Endothelial cell of umbilical vein (primary cell): ENCODE data around the gene ARHGAP27. TPM values are rescaled to one million over a fixed set of nuclear protein-coding genes. Genes with fewer than 3 reads are reported as not detected.
A peak's percentile ranks its signal among the peaks of the same experiment; 100 is the strongest.

Experiments
- BruUV-seq: library from RNA; stranded (reverse); fragments of 400-500 nt; replicated peaks from 2 replicates; lab custom pipeline; 2021; lab: Mats Ljungman, UMichigan
- CTCF ChIA-PET: fragments of 300-600, 350-600 bp; sonication (Branson Sonifier 250); formaldehyde crosslinking; loops from one replicate; lab custom pipeline; 2021; ENCODE audit warnings: antibody characterized with exemption, inconsistent platforms; lab: Charles Lee
- POLR2A ChIA-PET: fragments of 300-600, 350-600 bp; sonication (Branson Sonifier 250); formaldehyde crosslinking; loops from one replicate; lab custom pipeline; 2021; ENCODE audit warnings: antibody characterized with exemption, inconsistent platforms; lab: Charles Lee
- DNase-seq: peaks from one replicate; pipeline ENCODE4 v3.0.0-alpha.2; 2011; ENCODE audit warnings: low read depth, low spot score
- FAIRE-seq: peaks from 2 replicates; lab custom pipeline; 2011; peaks lifted over from hg19 to GRCh38; lab: Jason Lieb, UNC
- H2AFZ ChIP-seq: 2 replicates; pipeline ENCODE4 v1.6.0; 2012; ENCODE audit warnings: low read depth, low read length, control low read depth, inconsistent platforms
- H3K27ac ChIP-seq: 2 replicates; pipeline ENCODE4 v1.5.1; 2011; ENCODE audit warnings: low read depth, mild to moderate bottlenecking, control low read depth, low read length, moderate library complexity; ENCODE audit not compliant: insufficient read depth
- H3K27me3 ChIP-seq, 2 experiments: 2 replicates each; pipeline versions ENCODE4 v1.6.0 to v1.6.1; 2011; ENCODE audit warnings: low read length in 2 of 2, mixed read lengths in 1 of 2; ENCODE audit not compliant: control insufficient read depth in 2 of 2, insufficient read depth in 2 of 2
- H3K36me3 ChIP-seq, 2 experiments: 2 replicates in 1 of 2; 3 replicates in 1 of 2; pipeline ENCODE4 v1.5.1; 2011; ENCODE audit warnings: low read length in 2 of 2, mild to moderate bottlenecking in 1 of 2, moderate library complexity in 1 of 2; ENCODE audit not compliant: control insufficient read depth in 2 of 2, insufficient read depth in 2 of 2; ENCODE audit errors: extremely low read depth in 1 of 2
- H3K4me1 ChIP-seq: 3 replicates; pipeline ENCODE4 v1.5.1; 2011; ENCODE audit warnings: mild to moderate bottlenecking, low read length; ENCODE audit not compliant: control insufficient read depth, insufficient read depth; ENCODE audit errors: extremely low read depth
- H3K4me2 ChIP-seq: 2 replicates; pipeline ENCODE4 v1.6.1; 2011; ENCODE audit warnings: low read length, control low read depth, mixed read lengths; ENCODE audit not compliant: insufficient read depth
- H3K4me3 ChIP-seq, 3 experiments: fragments of 200-600 bp in 1 of 3; sonication (generic), shearing (Covaris generic) in 1 of 3; replicated peaks in 1 of 3; 2 replicates each; pipeline ENCODE4 v1.5.1; 2011 to 2016; ENCODE audit warnings: control low read depth in 3 of 3, low read length in 3 of 3, mild to moderate bottlenecking in 2 of 3, inconsistent platforms in 1 of 3, low read depth in 1 of 3, moderate library complexity in 1 of 3; ENCODE audit not compliant: insufficient read depth in 1 of 3
- H3K79me2 ChIP-seq: 2 replicates; pipeline ENCODE4 v1.6.0; 2012; ENCODE audit warnings: low read length, inconsistent platforms; ENCODE audit not compliant: control insufficient read depth, insufficient read depth
- H3K9ac ChIP-seq: replicated peaks from 2 replicates; pipeline ENCODE3; 2011; ENCODE audit warnings: low read length, control low read depth; ENCODE audit not compliant: insufficient read depth; ENCODE audit errors: extremely low read depth
- H3K9me1 ChIP-seq: replicated peaks from 3 replicates; pipeline ENCODE4 v1.6.0; 2011; ENCODE audit warnings: mild to moderate bottlenecking, low read length; ENCODE audit not compliant: control insufficient read depth, insufficient read depth; ENCODE audit errors: extremely low read depth
- H3K9me3 ChIP-seq: replicated peaks from 2 replicates; pipeline ENCODE4 v1.5.1; 2012; ENCODE audit warnings: low read length, inconsistent platforms; ENCODE audit not compliant: control insufficient read depth, insufficient read depth
- H4K20me1 ChIP-seq: replicated peaks from 2 replicates; pipeline ENCODE3; 2011; ENCODE audit warnings: mild to moderate bottlenecking, low read length; ENCODE audit not compliant: control insufficient read depth, insufficient read depth; ENCODE audit errors: extremely low read depth
- CTCF ChIP-seq, 2 donors: IDR thresholded peaks; 1 replicate in 1 of 2; 2 replicates in 1 of 2; pipeline ENCODE4 v1.5.1; 2011; ENCODE audit warnings: low read length in 2 of 2, mild to moderate bottlenecking in 2 of 2, moderate library complexity in 2 of 2, control low read depth in 1 of 2, inconsistent platforms in 1 of 2, low read depth in 1 of 2; ENCODE audit not compliant: insufficient read depth in 1 of 2; ENCODE audit errors: extremely low read depth in 1 of 2
- EZH2 ChIP-seq: IDR thresholded peaks from 2 replicates; pipeline ENCODE4 v1.6.1; 2012; ENCODE audit warnings: borderline replicate concordance, low read depth, mild to moderate bottlenecking, moderate library complexity, low read length, inconsistent platforms; ENCODE audit not compliant: severe bottlenecking
- FOS ChIP-seq: IDR thresholded peaks from 2 replicates; pipeline ENCODE4 v1.6.1; 2011; ENCODE audit warnings: mild to moderate bottlenecking, low read length, moderate library complexity, borderline replicate concordance; ENCODE audit not compliant: insufficient read depth
- GATA2 ChIP-seq: IDR thresholded peaks from 2 replicates; pipeline ENCODE4 v1.7.0; 2011; ENCODE audit warnings: low read depth, mild to moderate bottlenecking, moderate library complexity, mixed read lengths, low read length; ENCODE audit not compliant: insufficient read length, insufficient read depth
- JUN ChIP-seq: IDR thresholded peaks from 2 replicates; pipeline ENCODE4 v1.6.1; 2011; ENCODE audit warnings: borderline replicate concordance, low read depth; ENCODE audit not compliant: insufficient read length, insufficient read depth
- MAX ChIP-seq: IDR thresholded peaks from 2 replicates; pipeline ENCODE4 v1.6.1; 2011; ENCODE audit not compliant: insufficient read depth, insufficient read length
- MYC ChIP-seq: IDR thresholded peaks from one replicate; pipeline ENCODE4 v1.6.1; 2011; ENCODE audit warnings: mild to moderate bottlenecking, low read depth, low read length
- POLR2A ChIP-seq: IDR thresholded peaks from 2 replicates; pipeline ENCODE4 v1.6.1; 2012; ENCODE audit warnings: low read depth, mild to moderate bottlenecking, control low read depth, low read length
- POLR2AphosphoS5 ChIP-seq: IDR thresholded peaks from 2 replicates; pipeline ENCODE4 v1.6.1; 2012; ENCODE audit warnings: low read depth, mild to moderate bottlenecking, control low read depth, low read length, moderate library complexity; ENCODE audit not compliant: insufficient read depth
- dilution Hi-C: fragments of 300-500 bp; cut with MboI; formaldehyde crosslinking; loops from one replicate; pipeline ENCODE4 v1.15.0; 2019; ENCODE audit warnings: low sequenced_read_pairs; ENCODE audit not compliant: extremely low pct_ligation_motif_present
- intact Hi-C: fragments of 100-400 bp; cut with micrococcal nuclease; formaldehyde crosslinking; loops from one replicate; pipeline ENCODE4 v1.10.0; 2022
- polyA plus RNA-seq, 4 experiments: library from polyadenylated mRNA; depleted of rRNA in 3 of 4; stranded (reverse) in 3 of 4; unstranded in 1 of 4; fragments of >200 nt; gene quantifications; 2 replicates each; pipeline versions ENCODE4 v1.2.1 to v1.2.3, GENCODE V29; 2011 to 2012; ENCODE audit warnings: missing spikeins in 1 of 4
- total RNA-seq: library from RNA; stranded (reverse); gene quantifications from 2 replicates; pipeline ENCODE4 v1.2.3, GENCODE V29; 2021

The ARHGAP27 gene
- total and polyA plus RNA-seq, 2 donors (not counting 3 experiments of a cell fraction or from before 2014, with no cell fraction given), result 21.0 to 47.0 TPM

- Histone ChIP-seq H3K4me1 (peaks cover 5% of the 10 kb centered on the region), H3K79me2 (no peaks in the 10 kb centered on the region), H3K4me3 (no peak overlapping the region), H3K27me3 (peaks cover 0 to 4% of the 10 kb centered on the region in 2 experiments), H3K9ac (no peak overlapping the region), H3K36me3 (no peaks in the 10 kb centered on the region), H4K20me1 (no peaks in the 10 kb centered on the region), H3K4me2 (no peak overlapping the region), H3K9me1 (no peaks in the 10 kb centered on the region), H2AFZ (peak overlapping the region; percentile 89), H3K27ac (no peak overlapping the region), H3K9me3 (no peaks in the 10 kb centered on the region)
- POLR2A ChIA-PET, result interaction anchor here (0.6 to 0.9 kb wide), 2 partner anchors 9 kb away, joined by 3 to 8 read pairs; no protein-coding TSS in a partner anchor
- intact Hi-C loops (no loop called here), dilution Hi-C loops (no loop called here)
- TF ChIP-seq MAX (no peak), POLR2A (no peak), EZH2 (no peak), FOS (no peak), POLR2AphosphoS5 (no peak), GATA2 (no peak), JUN (no peak), MYC (no peak), CTCF (IDR thresholded peaks at IDR 0.05; ENCODE audit: extremely low read depth in 1 of 2, insufficient read depth in 1 of 2, low read depth in 1 of 2, low read length in 2 of 2) (no peak)
- FAIRE-seq (peak; percentile 48), DNase-seq (peak; percentile 30)
- no TSS peak for BruUV-seq
- CTCF ChIA-PET, result interaction anchor here (0.8 to 3.4 kb wide), 10 partner anchors 10 to 229 kb away, joined by 3 to 12 read pairs (median 4); partner anchors contain the start of genes ACBD4 and MAP3K14
Observed at GRCh38 chr17:45364531-45365390, 67.9 kb downstream of the ARHGAP27 start.
